VCaP (cell line): ENCODE data around the gene PSMB9.

Source experiments
- H3K27ac ChIP-seq: fragments of 450-650 bp; 2 replicates; pipeline ENCODE4 v1.5.1; 2017
- TF ChIP-seq, protein P1 (sequence below): fragments of 450-650 bp; conservative IDR thresholded peaks from 2 replicates; pipeline ENCODE4 v1.5.1; 2017; ENCODE audit warnings: mild to moderate bottlenecking, moderate library complexity

The PSMB9 gene

DNA sequence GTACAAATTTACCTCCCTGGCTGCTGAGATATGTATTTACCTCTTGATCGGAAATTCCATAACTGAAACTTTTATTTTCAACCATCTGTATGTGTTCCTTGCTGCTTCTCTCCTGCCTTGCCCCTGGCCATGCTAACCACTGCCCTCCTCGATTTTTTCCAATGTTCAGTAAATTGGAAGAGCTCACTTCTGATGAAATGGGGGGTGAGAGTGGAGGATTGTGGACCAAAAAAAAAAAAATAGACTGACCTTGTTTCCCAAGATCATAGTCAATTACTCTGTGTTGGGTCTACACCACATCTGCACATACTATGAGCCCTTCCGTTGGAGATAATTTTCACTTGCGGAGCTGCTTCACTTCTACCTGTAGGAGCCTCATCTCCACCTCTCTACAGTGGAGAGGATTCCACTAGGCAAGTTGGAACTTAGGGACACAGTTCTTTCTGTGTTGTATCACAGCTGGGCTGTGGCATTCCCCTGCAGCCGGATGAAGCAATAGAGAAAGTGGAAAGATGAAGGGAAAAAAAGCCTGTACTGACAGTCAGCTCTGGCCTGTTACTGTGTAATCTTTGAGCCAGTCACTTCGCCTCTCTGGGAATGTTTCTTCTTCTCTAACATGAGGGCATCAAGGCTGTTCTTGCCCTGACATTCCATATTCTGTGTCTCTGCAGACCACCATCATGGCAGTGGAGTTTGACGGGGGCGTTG lies 1.6 kb downstream of the PSMB9 start:
- TF ChIP-seq, protein P1, sequence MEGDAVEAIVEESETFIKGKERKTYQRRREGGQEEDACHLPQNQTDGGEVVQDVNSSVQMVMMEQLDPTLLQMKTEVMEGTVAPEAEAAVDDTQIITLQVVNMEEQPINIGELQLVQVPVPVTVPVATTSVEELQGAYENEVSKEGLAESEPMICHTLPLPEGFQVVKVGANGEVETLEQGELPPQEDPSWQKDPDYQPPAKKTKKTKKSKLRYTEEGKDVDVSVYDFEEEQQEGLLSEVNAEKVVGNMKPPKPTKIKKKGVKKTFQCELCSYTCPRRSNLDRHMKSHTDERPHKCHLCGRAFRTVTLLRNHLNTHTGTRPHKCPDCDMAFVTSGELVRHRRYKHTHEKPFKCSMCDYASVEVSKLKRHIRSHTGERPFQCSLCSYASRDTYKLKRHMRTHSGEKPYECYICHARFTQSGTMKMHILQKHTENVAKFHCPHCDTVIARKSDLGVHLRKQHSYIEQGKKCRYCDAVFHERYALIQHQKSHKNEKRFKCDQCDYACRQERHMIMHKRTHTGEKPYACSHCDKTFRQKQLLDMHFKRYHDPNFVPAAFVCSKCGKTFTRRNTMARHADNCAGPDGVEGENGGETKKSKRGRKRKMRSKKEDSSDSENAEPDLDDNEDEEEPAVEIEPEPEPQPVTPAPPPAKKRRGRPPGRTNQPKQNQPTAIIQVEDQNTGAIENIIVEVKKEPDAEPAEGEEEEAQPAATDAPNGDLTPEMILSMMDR = no peak
- H3K27ac ChIP-seq = no peak overlapping the region

DNA sequence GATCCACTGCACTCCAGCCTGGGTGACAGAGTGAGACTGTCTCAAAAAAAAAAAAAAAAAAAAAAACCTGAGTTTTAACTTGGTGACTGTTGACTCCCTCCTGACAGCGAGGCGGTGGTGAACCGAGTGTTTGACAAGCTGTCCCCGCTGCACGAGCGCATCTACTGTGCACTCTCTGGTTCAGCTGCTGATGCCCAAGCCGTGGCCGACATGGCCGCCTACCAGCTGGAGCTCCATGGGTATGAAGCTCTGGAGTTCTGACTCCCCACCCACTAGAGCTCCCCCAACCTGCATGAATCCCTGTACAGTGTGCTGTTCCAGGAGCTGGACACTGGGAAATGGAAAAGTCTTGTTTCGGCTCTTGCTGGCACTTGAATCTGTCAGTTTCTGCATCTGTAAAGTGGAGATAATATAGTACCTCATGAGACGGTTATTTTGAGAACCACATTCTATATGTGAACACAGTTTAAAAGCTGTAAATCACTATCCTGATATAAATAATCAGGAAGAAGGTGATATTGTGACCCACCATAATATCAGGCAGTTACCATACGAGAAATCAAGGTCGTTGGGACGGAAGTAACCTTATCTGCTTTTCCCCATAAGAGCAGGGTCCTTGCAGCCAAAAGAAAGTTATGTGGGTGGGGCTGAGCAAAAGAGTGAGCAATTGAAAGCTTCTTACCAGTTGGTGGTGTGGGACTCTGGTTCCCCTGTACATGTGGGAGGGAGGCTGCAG lies 3.3 kb downstream of the PSMB9 start:
- H3K27ac ChIP-seq = no peak overlapping the region
- TF ChIP-seq, protein P1 = no peak

DNA sequence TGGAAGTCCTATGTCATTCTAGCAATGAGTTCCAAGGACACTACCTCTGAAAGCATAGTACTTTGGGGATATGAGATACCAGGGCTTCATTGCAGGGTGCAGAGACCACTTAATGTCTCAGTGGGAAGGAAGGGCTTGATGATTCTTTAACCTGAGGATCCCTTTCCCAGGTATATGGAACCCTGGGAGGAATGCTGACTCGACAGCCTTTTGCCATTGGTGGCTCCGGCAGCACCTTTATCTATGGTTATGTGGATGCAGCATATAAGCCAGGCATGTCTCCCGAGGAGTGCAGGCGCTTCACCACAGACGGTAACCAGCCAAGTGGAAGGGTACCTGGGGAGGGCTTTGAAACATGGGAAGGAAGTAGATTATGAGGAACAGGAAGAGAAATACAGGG lies 4.2 kb downstream of the PSMB9 start:
- TF ChIP-seq, protein P1 = no peak

DNA sequence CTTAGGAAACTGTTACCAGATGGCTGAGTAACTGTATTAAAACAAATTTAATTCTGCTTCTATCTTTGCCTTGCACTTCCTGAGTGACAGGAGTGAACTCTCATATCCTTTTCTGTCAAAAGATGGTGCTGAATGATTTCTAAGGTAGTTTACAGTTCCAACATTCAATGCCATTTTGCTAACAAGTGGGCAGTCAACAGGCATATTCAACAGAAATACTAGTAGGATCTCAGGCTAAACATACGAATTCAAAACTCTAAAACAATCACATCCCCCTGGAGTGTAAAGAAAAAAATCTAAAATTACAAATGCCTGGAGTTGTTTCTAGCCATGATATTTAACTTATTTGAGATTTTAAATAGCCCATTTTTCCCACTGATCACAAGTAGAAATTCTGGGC lies 6.7 kb downstream of the PSMB9 start:
- H3K27ac ChIP-seq = peak overlapping the region; percentile 38; the same call in 1 of the 2 replicates
- TF ChIP-seq, protein P1 = no peak

More for the DNA sequence above, 4.2 kb downstream of the PSMB9 start:
- H3K27ac ChIP-seq = no peak overlapping the region

DNA sequence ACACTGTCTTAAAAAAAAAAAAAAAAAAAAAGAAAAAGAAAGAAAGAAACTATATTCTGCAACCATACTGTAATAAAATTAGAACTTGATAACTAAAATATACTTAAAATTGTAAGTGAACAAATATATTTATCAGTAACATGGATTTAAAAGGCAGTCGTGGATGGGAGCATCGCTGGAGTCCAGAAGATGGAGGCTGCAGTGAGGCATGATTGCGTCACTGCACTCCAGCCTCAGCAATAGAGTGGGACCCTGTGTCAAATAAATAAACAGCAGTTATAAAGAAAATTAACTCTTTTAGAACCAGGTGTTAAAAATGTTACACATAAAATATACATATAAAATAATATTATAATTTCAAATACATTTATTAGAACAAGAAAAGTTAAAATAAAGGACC lies 8.7 kb downstream of the PSMB9 start:
- H3K27ac ChIP-seq = peak overlapping the region; percentile 38; the same call in 1 of the 2 replicates
- TF ChIP-seq, protein P1 = no peak

DNA sequence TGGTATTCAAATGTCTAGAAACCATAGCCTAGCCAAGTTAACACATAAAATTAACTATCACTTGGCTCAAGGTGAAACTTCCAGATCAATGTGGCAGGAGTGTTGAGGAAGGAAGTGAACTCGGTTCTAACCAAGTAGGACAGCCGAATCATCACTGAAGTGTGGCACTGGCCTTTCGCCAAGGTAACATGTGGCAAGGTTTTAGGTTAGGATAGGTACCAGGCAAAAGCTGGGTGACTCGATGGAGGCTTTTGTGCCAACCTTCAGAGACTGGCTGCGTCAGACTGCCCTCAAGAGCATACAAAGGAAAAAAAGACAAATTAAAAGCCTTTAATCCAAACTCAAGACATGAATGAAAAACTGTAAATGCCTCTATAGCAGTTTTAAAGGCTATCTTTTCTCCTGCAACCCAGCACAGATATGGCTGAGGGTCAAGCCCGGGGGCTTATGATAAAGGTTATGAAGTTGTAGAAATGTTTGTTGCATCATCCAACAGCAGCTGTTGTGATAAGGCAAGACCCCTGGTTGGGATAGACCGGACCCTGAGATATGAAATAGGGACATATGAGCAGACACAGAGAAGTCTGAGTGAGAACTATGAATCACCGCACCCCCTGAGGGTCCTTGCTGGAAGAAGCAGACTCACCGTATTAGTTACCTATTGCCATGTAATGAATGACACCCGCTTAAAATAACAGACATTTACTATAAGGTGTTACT lies 11.9 kb downstream of the PSMB9 start:
- TF ChIP-seq, protein P1 = no peak
- no peak overlapping the region for H3K27ac ChIP-seq

DNA sequence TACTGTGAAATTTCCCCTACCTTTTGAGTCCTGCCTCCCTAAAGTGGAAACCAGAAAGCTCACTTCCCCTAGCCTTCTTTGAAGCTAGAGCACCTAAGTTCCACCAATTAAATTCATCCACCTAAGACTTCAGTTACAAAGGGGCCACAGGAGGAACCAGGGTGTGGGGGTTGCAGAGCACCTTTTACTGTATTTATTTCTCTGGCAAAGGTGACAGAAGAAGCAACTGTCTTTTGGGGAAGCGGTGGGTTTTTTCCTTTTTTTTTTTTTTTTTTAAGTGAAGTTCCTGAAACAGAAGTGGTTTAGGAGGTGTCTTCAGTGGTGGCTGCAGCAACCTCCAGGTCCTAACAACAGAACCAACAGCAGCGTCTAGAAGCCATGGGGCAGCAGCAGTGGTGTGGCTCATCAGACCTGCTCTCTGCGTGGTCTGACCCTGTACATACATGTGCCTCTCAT lies 13.1 kb downstream of the PSMB9 start:
- H3K27ac ChIP-seq = no peak overlapping the region
- TF ChIP-seq, protein P1 = no peak
